ENCODE measurements around the gene STRBP.
"Not testable (repeated sequence)": the region's sequence is repeated elsewhere in the genome, so short reads cannot be mapped to it uniquely, and the experiment has no call there.

The STRBP gene

GRCh38 chr9:123187131-123187530 is 81.3 kb downstream of the STRBP start:
- no peak for TF ChIP-seq CTCF (IDR thresholded peaks at IDR 0.05; ENCODE audit: low read depth, low read length, missing control alignments)
- in situ Hi-C loops (cut with HindIII; ENCODE audit: low pct_ligation_motif_present, low sequenced_read_pairs), result no loop called here
- Histone ChIP-seq H3K27me3 (replicated peaks) (no peaks in the 10 kb centered on the region), H3K36me3 (replicated peaks) (no peaks in the 10 kb centered on the region), H3K4me3 (ENCODE audit: low read depth, low read length) (no peak overlapping the region), H3K27ac (no peak overlapping the region)
- DNase-seq, result no peak

- H3K27ac ChIP-seq; in situ Hi-C loops (cut with HindIII; ENCODE audit: low pct_ligation_motif_present, low sequenced_read_pairs); H3K27me3 ChIP-seq (replicated peaks); H3K36me3 ChIP-seq (replicated peaks); DNase-seq; H3K4me3 ChIP-seq (ENCODE audit: low read depth, low read length): not testable (repeated sequence)
Measured at GRCh38 chr9:123186029-123186428, 82.4 kb downstream of the STRBP start.

GRCh38 chr9:123176949-123177348 is 91.4 kb downstream of the STRBP start:
- Histone ChIP-seq H3K27ac (no peak overlapping the region), H3K36me3 (replicated peaks) (no peaks in the 10 kb centered on the region), H3K27me3 (replicated peaks) (no peaks in the 10 kb centered on the region), H3K4me3 (ENCODE audit: low read depth, low read length) (no peak overlapping the region)
- in situ Hi-C loops (cut with HindIII; ENCODE audit: low pct_ligation_motif_present, low sequenced_read_pairs), result no loop called here
- no peak for TF ChIP-seq CTCF (IDR thresholded peaks at IDR 0.05; ENCODE audit: low read depth, low read length, missing control alignments)
- no peak for DNase-seq

GRCh38 chr9:123175854-123176629 is 92.3 kb downstream of the STRBP start:
- H3K4me3 ChIP-seq (ENCODE audit: low read depth, low read length), result no peak overlapping the region
- no peak overlapping the region for H3K27ac ChIP-seq
- no peak for DNase-seq
- H3K27me3 ChIP-seq (replicated peaks), result no peaks in the 10 kb centered on the region
- H3K36me3 ChIP-seq (replicated peaks), result no peaks in the 10 kb centered on the region
- in situ Hi-C loops (cut with HindIII; ENCODE audit: low pct_ligation_motif_present, low sequenced_read_pairs), result no loop called here
- no peak for TF ChIP-seq CTCF (IDR thresholded peaks at IDR 0.05; ENCODE audit: low read depth, low read length, missing control alignments)

- Histone ChIP-seq H3K4me3 (ENCODE audit: low read depth, low read length) (no peak overlapping the region), H3K27me3 (replicated peaks) (no peaks in the 10 kb centered on the region), H3K27ac (no peak overlapping the region), H3K36me3 (replicated peaks) (no peaks in the 10 kb centered on the region)
- in situ Hi-C loops (cut with HindIII; ENCODE audit: low pct_ligation_motif_present, low sequenced_read_pairs), result no loop called here
- DNase-seq, result no peak
- no peak for TF ChIP-seq CTCF (IDR thresholded peaks at IDR 0.05; ENCODE audit: low read depth, low read length, missing control alignments)
Measured at GRCh38 chr9:123174887-123175518, 93.4 kb downstream of the STRBP start.

GRCh38 chr9:123174079-123174478 is 94.3 kb downstream of the STRBP start:
- Histone ChIP-seq H3K27ac (no peak overlapping the region), H3K36me3 (replicated peaks) (no peaks in the 10 kb centered on the region), H3K4me3 (ENCODE audit: low read depth, low read length) (no peak overlapping the region), H3K27me3 (replicated peaks) (no peaks in the 10 kb centered on the region)
- DNase-seq, result no peak
- in situ Hi-C loops (cut with HindIII; ENCODE audit: low pct_ligation_motif_present, low sequenced_read_pairs), result no loop called here
- no peak for TF ChIP-seq CTCF (IDR thresholded peaks at IDR 0.05; ENCODE audit: low read depth, low read length, missing control alignments)
